H4 (cell line): ENCODE results near the gene LRRC4B. TPM values are rescaled to one million over a fixed set of nuclear protein-coding genes. Genes with fewer than 3 reads are reported as not detected.
A peak's percentile ranks its signal among the peaks of the same experiment; 100 is the strongest.

Experiments used
- DNase-seq: peaks from one replicate; pipeline ENCODE4 v3.0.0-alpha.2; 2015; ENCODE audit warnings: low spot score
- total RNA-seq: library from RNA; depleted of rRNA; stranded (reverse); fragments of >200 nt; shearing (Covaris generic); gene quantifications from 2 replicates; pipeline ENCODE4 v1.2.3, GENCODE V29; 2014

LRRC4B gene
- total RNA-seq, 1 experiment from 2014 or later = 15.2 TPM

GRCh38 chr19:50573741-50574461 is 5.7 kb upstream of the LRRC4B start:
- no peak for DNase-seq

GRCh38 chr19:50570997-50571396 is 2.8 kb upstream of the LRRC4B start:
- no peak for DNase-seq

- no peak for DNase-seq
Observed at GRCh38 chr19:50569938-50570540, 1.8 kb upstream of the LRRC4B start.

GRCh38 chr19:50568728-50569698 is 778 bp upstream of the LRRC4B start:
- no peak for DNase-seq

- no peak for DNase-seq
Observed at GRCh38 chr19:50567052-50567841, 988 bp downstream of the LRRC4B start.

DNA sequence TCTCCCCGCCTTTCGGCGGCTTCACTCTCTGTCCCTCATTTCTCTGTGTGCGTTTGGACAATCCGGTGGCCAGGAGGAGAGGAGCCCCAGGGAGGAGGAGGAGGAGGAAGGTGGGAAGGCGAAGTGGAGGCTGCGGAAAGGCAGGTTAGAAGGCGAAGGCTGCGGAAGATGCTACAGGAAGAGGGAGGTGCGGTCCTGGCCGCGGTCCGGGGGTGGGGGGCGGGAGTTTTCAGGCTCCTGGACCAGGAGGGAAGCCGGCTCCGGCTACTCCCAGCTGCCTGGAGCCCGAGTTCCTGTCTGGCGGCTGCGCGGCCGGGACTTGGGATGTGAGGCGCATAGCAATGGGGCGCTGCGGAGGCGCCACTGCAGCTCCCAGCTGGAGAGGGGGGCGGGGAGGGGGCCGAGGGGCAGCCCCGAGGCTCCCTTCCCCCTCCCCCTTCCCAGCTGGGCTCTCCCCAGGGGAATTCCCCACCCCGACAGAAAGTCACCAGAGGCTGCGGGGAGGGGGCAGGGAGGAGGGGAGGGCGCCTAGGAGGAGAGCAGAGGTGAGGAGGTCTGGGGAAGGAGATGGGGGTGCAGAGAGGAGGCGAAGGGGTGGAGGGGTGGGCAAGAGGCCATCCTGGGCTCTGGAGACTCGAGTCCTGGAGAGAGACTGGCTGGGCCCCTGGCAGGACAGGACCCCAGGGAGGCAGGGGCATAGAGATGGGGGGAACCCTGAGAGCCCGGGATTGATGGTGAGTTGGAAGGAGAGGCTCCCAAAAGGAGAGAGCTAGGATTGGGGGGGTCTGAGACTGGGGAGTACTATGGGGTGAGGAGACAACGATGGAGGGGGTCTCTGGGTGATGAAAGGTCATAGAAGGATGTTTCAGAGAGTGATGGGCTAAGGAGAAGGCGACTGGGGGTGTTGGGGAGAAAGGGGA is 2.0 kb downstream of the LRRC4B start:
- no peak for DNase-seq

- DNase-seq = no peak
Observed at GRCh38 chr19:50564229-50565105, 3.8 kb downstream of the LRRC4B start.

GRCh38 chr19:50563597-50563996 is 4.6 kb downstream of the LRRC4B start:
- DNase-seq = no peak

GRCh38 chr19:50562996-50563395 is 5.2 kb downstream of the LRRC4B start:
- DNase-seq = no peak

DNA sequence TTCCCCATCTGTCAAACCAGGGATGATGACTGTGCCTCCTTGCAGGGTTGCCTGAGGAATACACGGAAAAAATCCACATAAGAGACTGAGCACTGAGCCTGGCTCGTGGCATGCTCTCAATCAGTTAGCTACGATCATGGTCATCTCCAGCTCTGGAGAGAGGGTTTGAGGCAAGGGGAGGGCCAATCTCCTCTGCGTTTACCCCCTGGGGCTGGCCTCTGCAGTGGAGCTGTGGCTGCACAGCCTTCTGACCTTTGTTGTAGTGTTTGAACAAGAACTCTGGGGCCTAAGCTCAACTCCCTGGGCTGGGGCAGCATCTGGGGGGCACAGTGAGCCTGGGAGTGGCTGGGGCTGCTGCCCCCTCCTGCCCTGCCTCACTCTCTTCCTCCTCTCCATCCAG is 5.9 kb downstream of the LRRC4B start:
- DNase-seq = no peak

DNA sequence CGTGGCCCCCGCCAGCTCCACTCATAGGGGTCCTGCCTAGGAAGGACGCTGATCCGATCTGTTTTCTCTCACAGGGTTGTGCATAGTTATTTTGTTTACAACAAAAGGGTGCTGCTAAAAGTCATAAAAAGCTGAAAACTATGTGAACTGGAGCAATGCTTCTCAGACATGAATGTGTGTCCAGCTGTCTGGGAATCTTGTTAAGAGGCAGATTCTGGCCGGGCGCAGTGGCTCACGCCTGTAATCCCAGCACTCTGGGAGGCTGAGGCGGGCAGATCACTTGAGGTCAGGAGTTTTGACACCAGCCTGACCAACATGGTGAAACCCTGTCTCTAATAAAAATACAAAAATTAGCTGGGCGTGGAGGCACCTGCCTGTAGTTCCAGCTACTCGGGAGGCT is 8.6 kb downstream of the LRRC4B start:
- DNase-seq = no peak

- DNase-seq = no peak
Observed at GRCh38 chr19:50558449-50558848, 9.8 kb downstream of the LRRC4B start.

- no peak for DNase-seq
Observed at GRCh38 chr19:50558039-50558438, 10.2 kb downstream of the LRRC4B start.

DNA sequence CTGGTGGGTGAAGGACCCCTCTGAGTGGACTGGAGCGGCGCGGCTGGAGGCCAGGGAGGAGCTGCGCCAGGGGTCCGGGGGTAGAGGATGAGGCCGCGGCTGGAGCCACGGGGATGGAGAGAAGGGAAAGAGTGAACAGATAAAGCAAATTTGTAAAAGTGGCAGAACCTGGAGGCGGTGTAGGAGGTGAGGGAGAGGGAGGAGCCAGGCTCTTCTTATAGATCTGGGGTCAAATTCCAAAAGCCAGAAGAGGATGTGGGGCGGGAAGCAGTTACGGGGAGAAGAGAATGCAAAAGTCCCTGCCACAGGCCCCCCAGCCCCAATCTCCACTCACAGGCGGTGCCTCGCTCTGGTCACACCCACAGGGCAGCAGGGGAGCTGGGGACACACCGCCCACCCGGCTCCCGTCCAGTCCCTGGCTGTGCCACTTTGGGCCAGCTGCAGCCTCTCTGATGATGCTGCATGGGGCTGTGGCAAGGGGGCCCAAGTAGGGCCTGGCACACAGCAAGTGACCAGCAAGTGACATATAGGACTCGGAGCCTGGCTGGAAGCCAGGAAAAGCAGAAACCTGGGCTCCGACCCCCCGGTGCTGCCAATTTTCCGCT is 11.1 kb downstream of the LRRC4B start:
- DNase-seq = no peak

- peak; percentile 61 for DNase-seq
Observed at GRCh38 chr19:50556282-50557008, 11.8 kb downstream of the LRRC4B start.

DNA sequence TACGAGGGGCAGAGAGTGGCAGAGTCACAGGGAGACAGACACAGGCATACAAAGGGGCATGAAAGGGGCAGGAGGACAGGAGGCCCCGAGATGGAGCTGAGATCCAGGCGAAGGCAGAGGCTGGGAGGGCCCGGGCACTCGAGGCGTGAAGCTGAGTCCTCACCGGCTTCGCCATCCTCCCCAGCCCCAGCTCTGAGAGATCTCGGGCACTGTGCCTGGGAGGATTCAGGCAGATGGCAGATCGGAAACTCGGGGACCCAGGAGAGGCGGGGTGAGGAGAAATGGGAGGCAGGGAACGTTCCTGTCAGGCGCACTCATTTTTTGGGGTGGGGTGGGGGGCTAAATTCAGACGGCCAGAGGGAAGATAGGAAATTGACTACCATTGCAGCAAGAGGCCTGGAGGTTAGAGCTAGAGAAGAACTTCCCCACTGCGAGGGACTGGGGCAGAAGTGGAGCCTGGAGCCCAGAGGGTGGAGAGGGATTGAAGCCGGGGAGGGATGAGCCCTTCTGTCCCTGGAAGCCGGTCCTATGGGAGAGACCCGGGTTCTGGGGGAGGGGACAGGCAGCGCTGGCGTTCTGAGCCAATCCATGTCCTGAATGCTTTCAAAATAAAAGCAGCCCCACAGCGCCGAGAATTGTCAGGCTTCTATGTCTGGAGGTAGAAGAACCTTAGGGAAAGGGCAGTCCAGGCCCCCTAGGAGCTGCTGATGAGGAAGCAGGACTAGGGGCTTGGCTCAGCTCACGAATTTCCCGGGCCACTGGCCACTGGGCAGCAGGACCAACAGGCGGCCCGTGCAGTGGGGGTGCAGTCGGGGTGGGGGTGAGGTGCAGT is 12.6 kb downstream of the LRRC4B start:
- DNase-seq = no peak

DNA sequence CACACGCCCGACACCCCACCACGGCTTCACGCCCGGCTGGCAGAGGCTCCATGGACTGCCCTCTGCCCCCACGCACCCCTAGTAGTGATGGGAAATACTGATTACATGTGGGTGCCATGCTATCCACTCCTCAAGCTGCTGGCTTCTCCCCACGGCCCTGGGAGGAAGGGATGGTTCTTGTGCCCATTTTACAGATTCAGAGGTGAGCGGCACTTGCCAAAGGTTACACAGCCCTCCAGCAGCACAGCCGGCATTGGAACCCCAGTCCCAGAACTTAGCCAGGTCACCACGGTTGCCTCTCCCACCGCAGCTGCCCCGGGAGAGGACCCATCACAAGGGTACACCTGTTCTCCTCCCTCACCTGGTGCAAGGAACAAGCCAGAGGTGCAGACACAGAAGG is 13.2 kb downstream of the LRRC4B start:
- no peak for DNase-seq

DNA sequence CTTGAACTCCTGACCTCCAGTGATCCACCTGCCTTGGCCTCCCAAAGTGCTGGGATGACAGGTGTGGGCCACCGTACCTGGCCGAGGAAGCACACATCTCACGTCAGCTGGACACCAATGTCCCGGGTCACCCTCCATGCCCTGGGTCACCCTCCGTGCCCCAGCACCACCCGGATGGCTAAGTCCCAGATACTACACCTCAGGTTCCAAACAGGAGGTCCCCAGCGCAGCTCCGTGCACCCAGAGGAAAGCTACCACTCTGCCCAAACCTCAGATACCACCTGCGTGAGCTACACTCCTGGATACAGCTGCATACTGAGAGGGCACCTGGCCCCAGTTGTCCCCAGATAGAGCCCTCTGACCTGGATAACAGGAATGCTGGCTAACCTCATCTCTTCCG is 14.0 kb downstream of the LRRC4B start:
- DNase-seq = no peak
